ENCODE results near the gene DNAH14. TPM values are rescaled to one million over a fixed set of nuclear protein-coding genes. Genes with fewer than 3 reads are reported as not detected.

Gene DNAH14
- total RNA-seq, 4 donors from 2014 or later, result 9.5 to 32.4 (median 14.8) TPM

GRCh38 chr1:225242611-225243010, 313.1 kb downstream of the DNAH14 start:
- no peak for TF ChIP-seq CTCF (IDR thresholded peaks at IDR 0.05)
- no peak for TF ChIP-seq EP300 (IDR thresholded peaks at IDR 0.05)
- TF ChIP-seq POLR2A (IDR thresholded peaks at IDR 0.05), result no peak
- no peak for TF ChIP-seq POLR2AphosphoS5 (IDR thresholded peaks at IDR 0.05)
- Histone ChIP-seq H3K9me3 (peaks cover 0 to 17% (median 0%) of the 10 kb centered on the region in 3 donors), H3K36me3 (no peaks in the 10 kb centered on the region), H3K4me1 (no peaks in the 10 kb centered on the region), H3K27ac (no peak overlapping the region), H3K4me3 (no peak overlapping the region), H3K27me3 (no peaks in the 10 kb centered on the region)
- ATAC-seq, result no peak
- WGBS, 2 donors (ENCODE audit: low coverage in 1 of 2), result 85 to 91% methylated on average over 3 of the region's 3 CpGs

- peaks cover 0 to 5% (median 0%) of the 10 kb centered on the region in 3 donors for H3K9me3 ChIP-seq
- no peaks in the 10 kb centered on the region for H3K27me3 ChIP-seq
- 73 to 81% methylated on average over 3 to 4 of the region's 4 CpGs for WGBS, 2 donors (ENCODE audit: low coverage in 1 of 2)
- TF ChIP-seq POLR2A (IDR thresholded peaks at IDR 0.05) (no peak), EP300 (IDR thresholded peaks at IDR 0.05) (no peak), POLR2AphosphoS5 (IDR thresholded peaks at IDR 0.05) (no peak), CTCF (IDR thresholded peaks at IDR 0.05) (no peak)
- H3K4me3 ChIP-seq, result no peak overlapping the region
- H3K4me1 ChIP-seq, result no peaks in the 10 kb centered on the region
- ATAC-seq, result no peak
- no peaks in the 10 kb centered on the region for H3K36me3 ChIP-seq
- H3K27ac ChIP-seq, result no peak overlapping the region
Observed at GRCh38 chr1:225250432-225250831, 321.0 kb downstream of the DNAH14 start.

- no peak overlapping the region for H3K27ac ChIP-seq
- 84% methylated on average over 4 of the region's 4 CpGs for WGBS, 2 donors (ENCODE audit: low coverage in 1 of 2)
- no peak for ATAC-seq
- H3K4me3 ChIP-seq, result no peak overlapping the region
- H3K27me3 ChIP-seq, result no peaks in the 10 kb centered on the region
- no peaks in the 10 kb centered on the region for H3K36me3 ChIP-seq
- H3K4me1 ChIP-seq, result no peaks in the 10 kb centered on the region
- H3K9me3 ChIP-seq, result no peaks in the 10 kb centered on the region
- no peak for TF ChIP-seq POLR2AphosphoS5 (IDR thresholded peaks at IDR 0.05)
- TF ChIP-seq EP300 (IDR thresholded peaks at IDR 0.05), result no peak
- TF ChIP-seq CTCF (IDR thresholded peaks at IDR 0.05), result no peak
- no peak for TF ChIP-seq POLR2A (IDR thresholded peaks at IDR 0.05)
Observed at GRCh38 chr1:225253173-225253572, 323.7 kb downstream of the DNAH14 start.

- H3K27me3 ChIP-seq, result no peaks in the 10 kb centered on the region
- no peak for ATAC-seq
- H3K9me3 ChIP-seq, result no peaks in the 10 kb centered on the region
- H3K4me3 ChIP-seq, result no peak overlapping the region
- H3K4me1 ChIP-seq, result no peaks in the 10 kb centered on the region
- H3K27ac ChIP-seq, result no peak overlapping the region
- WGBS, 2 donors (ENCODE audit: low coverage in 1 of 2), result 89 to 94% methylated on average over 3 of the region's 3 CpGs
- TF ChIP-seq CTCF (IDR thresholded peaks at IDR 0.05) (no peak), POLR2A (IDR thresholded peaks at IDR 0.05) (no peak), POLR2AphosphoS5 (IDR thresholded peaks at IDR 0.05) (no peak), EP300 (IDR thresholded peaks at IDR 0.05) (no peak)
- no peaks in the 10 kb centered on the region for H3K36me3 ChIP-seq
Observed at GRCh38 chr1:225253784-225254183, 324.3 kb downstream of the DNAH14 start.

- Histone ChIP-seq H3K9me3 (no peaks in the 10 kb centered on the region), H3K4me1 (no peaks in the 10 kb centered on the region), H3K27me3 (no peaks in the 10 kb centered on the region), H3K27ac (no peak overlapping the region), H3K4me3 (no peak overlapping the region), H3K36me3 (no peaks in the 10 kb centered on the region)
- no peak for ATAC-seq
- TF ChIP-seq EP300 (IDR thresholded peaks at IDR 0.05) (no peak), POLR2A (IDR thresholded peaks at IDR 0.05) (no peak), POLR2AphosphoS5 (IDR thresholded peaks at IDR 0.05) (no peak)
- 79 to 86% methylated on average over 4 of the region's 4 CpGs for WGBS, 2 donors (ENCODE audit: low coverage in 1 of 2)
Observed at GRCh38 chr1:225254676-225255075, 325.2 kb downstream of the DNAH14 start.
